GM12878 (cell line): ENCODE results near the gene PARK7. TPM values are rescaled to one million over a fixed set of nuclear protein-coding genes. Genes with fewer than 3 reads are reported as not detected.

ENCODE experiments used
- CBX3 ChIP-seq: fragments of 200-600 bp; sonication (generic); IDR thresholded peaks from 2 replicates; pipeline ENCODE4 v1.6.1; 2016; ENCODE audit warnings: low read depth, borderline replicate concordance
- CUX1 ChIP-seq: IDR thresholded peaks from 2 replicates; pipeline ENCODE4 v1.6.1; 2012; ENCODE audit warnings: improper control_type of control experiment, low read depth, low read length; ENCODE audit not compliant: insufficient replicate concordance
- EED ChIP-seq: sonication (generic); IDR thresholded peaks from 2 replicates; pipeline ENCODE4 v1.6.1; 2016; ENCODE audit warnings: antibody characterized with exemption, low read depth
- FOS ChIP-seq: IDR thresholded peaks from 3 replicates; pipeline ENCODE4 v1.6.1; 2011; ENCODE audit warnings: borderline replicate concordance; ENCODE audit not compliant: insufficient read length; ENCODE audit errors: extremely low read depth
- HDAC6 ChIP-seq: fragments of 200-600 bp; sonication (generic); IDR thresholded peaks from one replicate; pipeline ENCODE4 v1.8.0; 2017; ENCODE audit warnings: antibody characterized with exemption; ENCODE audit not compliant: unreplicated experiment
- IKZF1 ChIP-seq: fragments of 450-650 bp; conservative IDR thresholded peaks from 2 replicates; pipeline ENCODE4 v1.6.1; 2017; ENCODE audit warnings: antibody characterized with exemption, mild to moderate bottlenecking
- IKZF2 ChIP-seq, 2 experiments: fragments of 450-650 bp; IDR thresholded peaks; 2 replicates each; pipeline ENCODE4 v1.6.1; 2017; ENCODE audit warnings: mild to moderate bottlenecking in 2 of 2, moderate library complexity in 2 of 2
- JUNB ChIP-seq: IDR thresholded peaks from 2 replicates; pipeline ENCODE4 v1.6.1; 2016; ENCODE audit warnings: antibody characterized with exemption, mild to moderate bottlenecking
- MAX ChIP-seq: IDR thresholded peaks from 2 replicates; pipeline ENCODE4 v1.6.1; 2012; ENCODE audit warnings: low read depth, low read length, improper control_type of control experiment
- NR2F1 ChIP-seq: fragments of 450-650 bp; conservative IDR thresholded peaks from 2 replicates; pipeline ENCODE4 v1.6.1; 2017; ENCODE audit warnings: mild to moderate bottlenecking
- SMAD1 ChIP-seq: fragments of 450-650 bp; IDR thresholded peaks from 2 replicates; pipeline ENCODE4 v1.6.1; 2018; ENCODE audit warnings: mild to moderate bottlenecking, low read depth; ENCODE audit not compliant: partially characterized antibody
- STAT1 ChIP-seq: fragments of 450-650 bp; conservative IDR thresholded peaks from 2 replicates; pipeline ENCODE4 v1.6.1; 2014; ENCODE audit warnings: antibody characterized with exemption, mild to moderate bottlenecking
- SUPT20H ChIP-seq: IDR thresholded peaks from 2 replicates; pipeline ENCODE4 v1.6.1; 2011; ENCODE audit warnings: low read depth, mild to moderate bottlenecking, low read length, moderate library complexity, borderline replicate concordance; ENCODE audit not compliant: control insufficient read depth
- ZBED1 ChIP-seq: IDR thresholded peaks from 2 replicates; pipeline ENCODE4 v1.6.1; 2016; ENCODE audit warnings: borderline replicate concordance
- ZBTB33 ChIP-seq: fragments of 450-650 bp; IDR thresholded peaks from 2 replicates; pipeline ENCODE4 v1.6.1; 2017; ENCODE audit warnings: mild to moderate bottlenecking
- ZNF217 ChIP-seq: fragments of 450-650 bp; IDR thresholded peaks from 2 replicates; pipeline ENCODE4 v1.6.1; 2017; ENCODE audit warnings: antibody characterized with exemption, mild to moderate bottlenecking
- ZNF24 ChIP-seq: fragments of 450-650 bp; IDR thresholded peaks from 2 replicates; pipeline ENCODE4 v1.6.1; 2017; ENCODE audit warnings: antibody characterized with exemption, mild to moderate bottlenecking
- ZNF592 ChIP-seq: fragments of 450-650 bp; IDR thresholded peaks from 2 replicates; pipeline ENCODE4 v1.6.1; 2017; ENCODE audit warnings: mild to moderate bottlenecking, moderate library complexity
- polyA plus RNA-seq, 11 experiments: library from polyadenylated mRNA; depleted of rRNA in 4 of 11; unstranded in 6 of 11; stranded (reverse) in 5 of 11; fragments of >200 nt; fragmentation: Nextera tagmentation in 4 of 11; fragmentation: Illumina TruSeq in 1 of 11; extraction: Ambion mirVana in 4 of 11; extraction: Trizol in 1 of 11; gene quantifications; 1 replicate in 1 of 11; 2 replicates in 10 of 11; pipeline versions ENCODE4 v1.2.1 to v1.2.3, GENCODE V29; 2011 to 2016; ENCODE audit warnings: inconsistent platforms in 2 of 11, missing spikeins in 2 of 11, low read depth in 1 of 11
- total RNA-seq, 4 experiments: library from RNA; depleted of rRNA in 3 of 4; stranded (reverse); fragments of >200 nt in 3 of 4; fragmentation: Illumina TruSeq in 1 of 4; extraction: Trizol in 1 of 4; gene quantifications; 2 replicates each; pipeline versions ENCODE4 v1.2.1 to v1.2.3, GENCODE V29; 2013 to 2021

The PARK7 gene
- total and polyA plus RNA-seq, 10 of the 15 experiments (the other 5 are each of a cell fraction or from before 2014, with no cell fraction given) = 267 to 1,056 (median 495) TPM

GRCh38 chr1:7953850-7954609 is 7.5 kb upstream of the PARK7 start (continued):
- no peak for TF ChIP-seq ZBTB33
- no peak for TF ChIP-seq ZNF592
- no peak; a peak in 1 of 4 replicates for TF ChIP-seq IKZF2 (IDR thresholded peaks at IDR 0.05)
- no peak for TF ChIP-seq EED
- TF ChIP-seq SUPT20H = no peak
- TF ChIP-seq STAT1 = no peak
- TF ChIP-seq NR2F1 = peak; percentile 98
- TF ChIP-seq ZNF217 = no peak; the same call in 1 of the 2 replicates
- no peak for TF ChIP-seq CBX3
- no peak for TF ChIP-seq ZBED1
- TF ChIP-seq MAX = 0 out of 2 replicates have a peak, but pooled peaks have one; percentile 75
- no peak for TF ChIP-seq CUX1
- TF ChIP-seq FOS = no peak
- TF ChIP-seq JUNB = no peak
- TF ChIP-seq IKZF1 = peak; percentile 91
- no peak for TF ChIP-seq ZNF24
- TF ChIP-seq HDAC6 = no peak
- no peak for TF ChIP-seq SMAD1
